Left lung (tissue), 10 donors: Measurements from ENCODE around the gene PON3. TPM values are rescaled to one million over a fixed set of nuclear protein-coding genes. Genes with fewer than 3 reads are reported as not detected.
A peak's percentile ranks its signal among the peaks of the same experiment; 100 is the strongest.

Experiments used
- ATAC-seq: fragments of 200-7000 bp; cut with Tn5 transposase; one replicate; pipeline ENCODE4 v1.9.1; 2020; ENCODE audit warnings: moderate library complexity
- DNase-seq, 4 donors: peaks; one replicate each; pipeline ENCODE4 v3.0.0-alpha.2; 2013 to 2020
- H3K27ac ChIP-seq, 2 donors: fragments of 200-600 bp; sonication (generic) in 1 of 2; one replicate each; pipeline versions ENCODE4 v1.5.0 to v1.8.0; 2020 to 2021
- H3K27me3 ChIP-seq, 2 donors: fragments of 200-600 bp; sonication (generic) in 1 of 2; one replicate each; pipeline versions ENCODE4 v1.5.0 to v1.8.0; 2020 to 2021
- H3K36me3 ChIP-seq, 2 donors: fragments of 200-600 bp; sonication (generic) in 1 of 2; one replicate each; pipeline versions ENCODE4 v1.5.0 to v1.8.0; 2020 to 2021
- H3K4me1 ChIP-seq, 2 donors: fragments of 200-600 bp; one replicate each; pipeline ENCODE4 v1.8.0; 2021
- H3K4me3 ChIP-seq, 2 donors: fragments of 200-600 bp; sonication (generic) in 1 of 2; one replicate each; pipeline versions ENCODE4 v1.5.0 to v1.8.0; 2020 to 2021; ENCODE audit warnings: mild to moderate bottlenecking in 1 of 2
- H3K9me3 ChIP-seq, 2 donors: fragments of 200-600 bp; sonication (generic) in 1 of 2; one replicate each; pipeline versions ENCODE4 v1.5.0 to v1.8.0; 2020 to 2021
- intact Hi-C, 2 donors: fragments of 100-400 bp; cut with DNase I; formaldehyde crosslinking; loops; one replicate each; pipeline versions ENCODE4 v1.11.2 to v1.14.2; 2022
- polyA plus RNA-seq, 6 donors: library from polyadenylated mRNA; unstranded; fragments of 120-200 nt; gene quantifications; one replicate each; pipeline ENCODE4 v1.2.1, GENCODE V29; 2013; ENCODE audit not compliant: insufficient read length in 6 of 6
- total RNA-seq, 2 donors: library from RNA; stranded (reverse); fragmentation: NEBNext Ultra II Directional; extraction: Animal tissue kit (Norgen Biotek cat#: 25700); gene quantifications; one replicate each; pipeline ENCODE4 v1.2.1, GENCODE V29; 2021
- TF ChIP-seq, protein P1 (sequence below), 2 donors: fragments of 200-600 bp; sonication (generic) in 1 of 2; IDR thresholded peaks; one replicate each; pipeline versions ENCODE4 v1.5.0 to v1.8.0; 2021; ENCODE audit warnings: antibody characterized with exemption in 2 of 2
- donor health status: DM: no; HTN: yes; CAD: no.
- donor health status: DM: no; HTN: no; CAD: no.

PON3 gene
- total and polyA plus RNA-seq, 8 donors: 13.5 to 49.3 (median 16.5) TPM

DNA sequence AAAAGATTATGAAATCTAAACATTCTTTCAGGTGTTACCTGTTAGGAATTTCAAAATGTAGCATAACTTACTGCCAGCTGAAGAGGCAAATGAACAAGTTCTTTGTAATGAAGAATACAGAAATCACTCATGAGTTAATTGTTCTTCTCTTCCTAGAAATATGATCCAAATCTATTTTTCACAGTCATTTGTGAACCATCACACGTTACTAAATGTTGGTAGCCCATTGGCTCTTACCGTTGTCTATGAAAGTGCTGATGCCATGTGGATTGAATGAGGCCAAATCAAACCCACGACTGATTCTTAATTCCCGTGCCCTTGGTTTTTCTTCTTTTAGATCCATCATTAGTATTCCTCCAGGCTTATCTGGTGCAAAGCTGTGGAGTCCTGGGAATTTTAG lies 15.9 kb upstream of the PON3 start:
- Histone ChIP-seq H3K9me3 (no peaks in the 10 kb centered on the region), H3K4me3 (no peak overlapping the region), H3K27me3 (no peaks in the 10 kb centered on the region), H3K36me3 (peaks cover 0 to 46% of the 10 kb centered on the region in 2 donors), H3K27ac (no peak overlapping the region), H3K4me1 (no peaks in the 10 kb centered on the region)
- TF ChIP-seq, protein P1, sequence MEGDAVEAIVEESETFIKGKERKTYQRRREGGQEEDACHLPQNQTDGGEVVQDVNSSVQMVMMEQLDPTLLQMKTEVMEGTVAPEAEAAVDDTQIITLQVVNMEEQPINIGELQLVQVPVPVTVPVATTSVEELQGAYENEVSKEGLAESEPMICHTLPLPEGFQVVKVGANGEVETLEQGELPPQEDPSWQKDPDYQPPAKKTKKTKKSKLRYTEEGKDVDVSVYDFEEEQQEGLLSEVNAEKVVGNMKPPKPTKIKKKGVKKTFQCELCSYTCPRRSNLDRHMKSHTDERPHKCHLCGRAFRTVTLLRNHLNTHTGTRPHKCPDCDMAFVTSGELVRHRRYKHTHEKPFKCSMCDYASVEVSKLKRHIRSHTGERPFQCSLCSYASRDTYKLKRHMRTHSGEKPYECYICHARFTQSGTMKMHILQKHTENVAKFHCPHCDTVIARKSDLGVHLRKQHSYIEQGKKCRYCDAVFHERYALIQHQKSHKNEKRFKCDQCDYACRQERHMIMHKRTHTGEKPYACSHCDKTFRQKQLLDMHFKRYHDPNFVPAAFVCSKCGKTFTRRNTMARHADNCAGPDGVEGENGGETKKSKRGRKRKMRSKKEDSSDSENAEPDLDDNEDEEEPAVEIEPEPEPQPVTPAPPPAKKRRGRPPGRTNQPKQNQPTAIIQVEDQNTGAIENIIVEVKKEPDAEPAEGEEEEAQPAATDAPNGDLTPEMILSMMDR (IDR thresholded peaks at IDR 0.05): no peak
- no peak for DNase-seq
- intact Hi-C loops: no loop called here
- ATAC-seq: no peak

GRCh38 chr7:95411666-95412065 lies 15.5 kb upstream of the PON3 start:
- H3K27me3 ChIP-seq: no peaks in the 10 kb centered on the region
- H3K4me3 ChIP-seq: no peak overlapping the region
- H3K36me3 ChIP-seq: peaks cover 0 to 50% of the 10 kb centered on the region in 2 donors
- intact Hi-C loops: no loop called here
- DNase-seq: no peak
- ATAC-seq: no peak
- TF ChIP-seq, protein P1 (IDR thresholded peaks at IDR 0.05): no peak
- H3K27ac ChIP-seq: no peak overlapping the region
- H3K4me1 ChIP-seq: no peaks in the 10 kb centered on the region
- H3K9me3 ChIP-seq: no peaks in the 10 kb centered on the region

- H3K9me3 ChIP-seq: no peaks in the 10 kb centered on the region
- H3K27ac ChIP-seq: no peak overlapping the region
- H3K4me3 ChIP-seq: no peak overlapping the region
- no peaks in the 10 kb centered on the region for H3K27me3 ChIP-seq
- TF ChIP-seq, protein P1 (IDR thresholded peaks at IDR 0.05): no peak
- ATAC-seq (peak; percentile 47), DNase-seq (no peak)
- intact Hi-C loops: no loop called here
- peaks cover 0 to 55% of the 10 kb centered on the region in 2 donors for H3K36me3 ChIP-seq
- no peaks in the 10 kb centered on the region for H3K4me1 ChIP-seq
Observed at GRCh38 chr7:95411036-95411435, 14.9 kb upstream of the PON3 start.

DNA sequence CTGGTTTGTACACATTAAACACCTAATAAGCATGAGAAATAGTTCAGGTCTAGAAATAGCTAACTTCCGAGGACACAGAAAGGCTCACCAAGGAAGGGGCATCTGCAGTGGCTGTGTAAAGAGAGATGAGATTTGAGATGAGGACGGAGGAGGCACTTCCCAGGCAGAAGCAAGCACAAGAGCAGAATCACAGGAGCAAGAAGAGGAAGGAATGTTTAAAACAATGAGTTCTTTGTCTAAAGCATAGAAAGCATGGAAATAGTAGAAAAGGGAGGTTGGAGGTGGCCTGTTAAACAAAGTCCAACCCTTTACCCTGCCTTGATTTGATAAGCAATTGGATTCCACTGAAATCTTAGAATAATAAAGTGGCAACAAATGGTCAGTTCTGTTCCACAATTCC lies 11.6 kb upstream of the PON3 start:
- DNase-seq (no peak), ATAC-seq (no peak)
- intact Hi-C loops: no loop called here
- H3K27me3 ChIP-seq: no peaks in the 10 kb centered on the region
- H3K4me3 ChIP-seq: no peak overlapping the region
- TF ChIP-seq, protein P1 (IDR thresholded peaks at IDR 0.05): no peak
- peaks cover 0 to 69% of the 10 kb centered on the region in 2 donors for H3K36me3 ChIP-seq
- H3K9me3 ChIP-seq: no peaks in the 10 kb centered on the region
- no peak overlapping the region for H3K27ac ChIP-seq
- no peaks in the 10 kb centered on the region for H3K4me1 ChIP-seq

DNA sequence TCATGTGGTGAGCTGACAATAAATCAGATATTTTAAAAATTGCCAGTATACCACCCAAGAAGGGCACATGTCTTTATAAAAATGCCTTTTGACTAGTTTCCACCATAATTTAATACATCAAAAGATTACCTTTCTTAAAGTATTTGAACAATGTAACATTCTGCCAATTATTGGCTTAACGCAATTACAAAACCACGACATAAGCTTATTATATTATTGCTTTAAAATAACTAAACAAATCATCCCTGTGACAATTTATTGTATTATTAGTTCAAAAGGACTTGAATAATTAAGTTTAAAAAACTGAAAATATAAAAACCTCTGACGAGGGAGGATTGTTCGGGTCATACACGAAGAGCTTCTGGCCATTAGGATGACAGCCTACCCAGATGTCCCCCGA lies 9.6 kb upstream of the PON3 start:
- Histone ChIP-seq H3K4me1 (no peaks in the 10 kb centered on the region), H3K36me3 (peaks cover 0 to 54% of the 10 kb centered on the region in 2 donors), H3K4me3 (no peak overlapping the region), H3K27ac (no peak overlapping the region), H3K27me3 (no peaks in the 10 kb centered on the region), H3K9me3 (no peaks in the 10 kb centered on the region)
- no peak for ATAC-seq
- intact Hi-C loops: no loop called here
- DNase-seq: no peak
- TF ChIP-seq, protein P1 (IDR thresholded peaks at IDR 0.05): no peak
